Measurements from ENCODE around the gene KCNMB4.

KCNMB4 gene

GRCh38 chr12:70467918-70468733 lies 102.0 kb downstream of the KCNMB4 start:
- H3K36me3 ChIP-seq (replicated peaks): no peaks in the 10 kb centered on the region
- no peak for DNase-seq (ENCODE audit: low spot score in 2 of 2)
- H3K4me3 ChIP-seq: no peak overlapping the region
- no peaks in the 10 kb centered on the region for H3K4me1 ChIP-seq
- no peaks in the 10 kb centered on the region for H3K27me3 ChIP-seq (ENCODE audit: low read depth)
- in situ Hi-C loops (cut with MboI; ENCODE audit: low sequenced_read_pairs): no loop called here
- H3K9me3 ChIP-seq: peaks cover 9% of the 10 kb centered on the region; the same call in 1 of the 2 replicates

- in situ Hi-C loops (cut with MboI; ENCODE audit: low sequenced_read_pairs): no loop called here
- Histone ChIP-seq H3K9me3 (peaks cover 5% of the 10 kb centered on the region; the same call in 1 of the 2 replicates), H3K36me3 (replicated peaks) (no peaks in the 10 kb centered on the region), H3K4me1 (no peaks in the 10 kb centered on the region), H3K27me3 (ENCODE audit: low read depth) (no peaks in the 10 kb centered on the region), H3K4me3 (no peak overlapping the region)
- DNase-seq (ENCODE audit: low spot score in 2 of 2): peak; percentile 9 to 24
Measured at GRCh38 chr12:70468741-70469140, 102.7 kb downstream of the KCNMB4 start.

- in situ Hi-C loops (cut with MboI; ENCODE audit: low sequenced_read_pairs): no loop called here
- H3K4me1 ChIP-seq: no peaks in the 10 kb centered on the region
- H3K4me3 ChIP-seq: no peak overlapping the region
- no peaks in the 10 kb centered on the region for H3K27me3 ChIP-seq (ENCODE audit: low read depth)
- DNase-seq (ENCODE audit: low spot score in 2 of 2): no peak
- 0 out of 2 replicates have a peak, but pooled peaks cover 3% of the 10 kb centered on the region for H3K9me3 ChIP-seq
- no peaks in the 10 kb centered on the region for H3K36me3 ChIP-seq (replicated peaks)
Measured at GRCh38 chr12:70469221-70469820, 103.2 kb downstream of the KCNMB4 start.

- H3K4me3 ChIP-seq: no peak overlapping the region
- H3K27me3 ChIP-seq (ENCODE audit: low read depth): no peaks in the 10 kb centered on the region; the same call in 1 of the 2 replicates
- in situ Hi-C loops (cut with MboI; ENCODE audit: low sequenced_read_pairs): no loop called here
- H3K4me1 ChIP-seq: no peaks in the 10 kb centered on the region; the same call in 1 of the 2 replicates
- no peaks in the 10 kb centered on the region for H3K9me3 ChIP-seq
- no peaks in the 10 kb centered on the region for H3K36me3 ChIP-seq (replicated peaks)
- DNase-seq (ENCODE audit: low spot score in 2 of 2): peak in 1 of 2 experiments; percentile 4
Measured at GRCh38 chr12:70482764-70483163, 116.7 kb downstream of the KCNMB4 start.

Measured in HAP-1 (cell line).